AG04450 (cell line): ENCODE data around the gene AGPAT2. TPM values are rescaled to one million over a fixed set of nuclear protein-coding genes. Genes with fewer than 3 reads are reported as not detected.

ENCODE experiments used
- CTCF ChIA-PET: fragments of 300-600, 350-600 bp; formaldehyde crosslinking; extraction: SDS; loops from one replicate; lab custom pipeline; 2022; ENCODE audit warnings: antibody characterized with exemption, inconsistent platforms; lab: Charles Lee
- POLR2A ChIA-PET: fragments of 350-600 bp; formaldehyde crosslinking; extraction: SDS; loops from one replicate; lab custom pipeline; 2021; ENCODE audit warnings: antibody characterized with exemption, inconsistent platforms; lab: Yijun Ruan, JAX
- DNase-seq: peaks from one replicate; pipeline ENCODE4 v3.0.0-alpha.2; 2011; ENCODE audit warnings: low read depth, low spot score
- H3K27ac ChIP-seq: one replicate; pipeline ENCODE4 v1.5.1; 2012; ENCODE audit warnings: low read depth, low read length, control low read depth
- H3K27me3 ChIP-seq: one replicate; pipeline ENCODE4 v1.6.0; 2012; ENCODE audit warnings: low read length; ENCODE audit not compliant: control insufficient read depth, insufficient read depth
- H3K4me3 ChIP-seq: 2 replicates; pipeline ENCODE4 v1.5.1; 2011; ENCODE audit warnings: mild to moderate bottlenecking, low read depth, low read length, control low read depth
- H3K9me3 ChIP-seq: 2 replicates; pipeline ENCODE4 v1.5.1; 2012; ENCODE audit warnings: low read length; ENCODE audit not compliant: control insufficient read depth, insufficient read depth
- CTCF ChIP-seq: IDR thresholded peaks from 2 replicates; pipeline ENCODE4 v1.5.1; 2011; ENCODE audit warnings: low read depth, low read length, control low read depth, inconsistent platforms
- polyA plus RNA-seq: library from polyadenylated mRNA; depleted of rRNA; stranded (reverse); fragments of >200 nt; gene quantifications from 2 replicates; pipeline ENCODE4 v1.2.3, GENCODE V29; 2011

Gene AGPAT2
- polyA plus RNA-seq, 1 experiment = 24.4 TPM

GRCh38 chr9:136626740-136627642 lies 60.3 kb downstream of the AGPAT2 start:
- CTCF ChIA-PET = interaction anchor here (8.2 kb wide), 1 partner anchor 139 kb away, joined by 183 read pairs; no protein-coding TSS in a partner anchor
- TF ChIP-seq CTCF = peak; percentile 48
- POLR2A ChIA-PET = no interaction called here
- DNase-seq = no peak
- Histone ChIP-seq H3K27ac (no peak overlapping the region), H3K4me3 (no peak overlapping the region), H3K9me3 (peaks cover 5% of the 10 kb centered on the region), H3K27me3 (peaks cover 10% of the 10 kb centered on the region)

- no peak for DNase-seq
- no peak for TF ChIP-seq CTCF
- peaks cover 5% of the 10 kb centered on the region for H3K9me3 ChIP-seq
- no peak overlapping the region for H3K27ac ChIP-seq
- CTCF ChIA-PET = interaction anchor here (1.3 to 8.2 kb wide), 2 partner anchors 12 to 138 kb away, joined by 3 to 183 read pairs; no protein-coding TSS in a partner anchor
- POLR2A ChIA-PET = no interaction called here
- H3K4me3 ChIP-seq = no peak overlapping the region
- peaks cover 8% of the 10 kb centered on the region for H3K27me3 ChIP-seq
Measured at GRCh38 chr9:136626066-136626725, 61.1 kb downstream of the AGPAT2 start.

GRCh38 chr9:136625101-136626065 lies 61.9 kb downstream of the AGPAT2 start:
- no peak for DNase-seq

More at GRCh38 chr9:136625101-136626065, 61.9 kb downstream of the AGPAT2 start:
- ChIA-PET POLR2A (no interaction called here), CTCF (interaction anchor here (1.0 to 8.2 kb wide), 3 partner anchors 11 to 137 kb away, joined by 3 to 183 read pairs (median 3); no protein-coding TSS in a partner anchor)
- Histone ChIP-seq H3K9me3 (no peaks in the 10 kb centered on the region; the same call in 1 of the 2 replicates), H3K27me3 (peaks cover 8% of the 10 kb centered on the region), H3K27ac (no peak overlapping the region), H3K4me3 (no peak overlapping the region)
- peak; percentile 40 for TF ChIP-seq CTCF
